Activated CD8-positive, alpha-beta T cell treated with anti-CD3 and anti-CD28 coated beads, Interleukin-2, amount 10 ng/mL, durations not matched to agents 7 days and 5 days (primary cell): ENCODE measurements around the gene MEF2D. TPM values are rescaled to one million over a fixed set of nuclear protein-coding genes. Genes with fewer than 3 reads are reported as not detected.

Experiments used
- ATAC-seq: fragments of 150-1000 bp; cut with Tn5 transposase; one replicate; pipeline ENCODE4 v1.10.0; 2021; ENCODE audit warnings: moderate library complexity
- CTCF ChIA-PET: fragments of 350-600 bp; sonication (Branson Sonifier 250); formaldehyde crosslinking; loops from one replicate; lab custom pipeline; 2021; ENCODE audit warnings: antibody characterized with exemption; lab: Charles Lee
- POLR2A ChIA-PET: fragments of 350-600 bp; sonication (Branson Sonifier 250); formaldehyde crosslinking; loops from one replicate; lab custom pipeline; 2021; ENCODE audit warnings: antibody characterized with exemption; lab: Charles Lee
- DNase-seq: peaks from one replicate; pipeline ENCODE4 v3.0.0-alpha.2; 2020
- H3K27ac Mint-ChIP-seq: one replicate; pipeline ENCODE4 v1.8.0; 2021; ENCODE audit warnings: mild to moderate bottlenecking, mixed read lengths
- H3K27me3 Mint-ChIP-seq: one replicate; pipeline ENCODE4 v1.8.0; 2021; ENCODE audit warnings: low read depth, mixed read lengths
- H3K36me3 Mint-ChIP-seq: one replicate; pipeline ENCODE4 v1.8.0; 2021; ENCODE audit warnings: low read depth, mixed read lengths
- H3K4me1 Mint-ChIP-seq: one replicate; pipeline ENCODE4 v1.8.0; 2021; ENCODE audit warnings: low read depth, mixed read lengths
- H3K4me3 Mint-ChIP-seq: one replicate; pipeline ENCODE4 v1.8.0; 2021; ENCODE audit warnings: mild to moderate bottlenecking, mixed read lengths
- H3K9me3 Mint-ChIP-seq: one replicate; pipeline ENCODE4 v1.8.0; 2022; ENCODE audit warnings: mixed read lengths; ENCODE audit not compliant: insufficient read depth
- total RNA-seq, 2 experiments: library from RNA; stranded (reverse); gene quantifications; one replicate each; pipeline ENCODE4 v1.2.3, GENCODE V29; 2021

Gene MEF2D
- 10 to 100 TPM; 34.8 to 40.1 TPM for total RNA-seq

GRCh38 chr1:156500543-156500792 is at the start of gene MEF2D:
MEF2D (minus strand) TSS chr1:156500775; CDS start chr1:156483292, 17,483 bp downstream.
- Mint-ChIP-seq H3K36me3 (peaks cover 24% of the 10 kb centered on the region), H3K4me1 (peaks cover 76% of the 10 kb centered on the region), H3K9me3 (no peaks in the 10 kb centered on the region), H3K4me3 (peak within 1 kb of the TSS; percentile 87), H3K27me3 (no peaks in the 10 kb centered on the region), H3K27ac (peak within 1 kb of the TSS; percentile 99)
- ChIA-PET CTCF (interaction anchor here (1.0 to 10.8 kb wide), 18 partner anchors 10 to 115 kb away, joined by 4 to 207 read pairs (median 8); partner anchors contain the start of gene GPATCH4), POLR2A (interaction anchor here (0.8 to 8.1 kb wide), 15 partner anchors 8 to 228 kb away, joined by 3 to 143 read pairs (median 5); partner anchors contain the start of genes GPATCH4, IQGAP3, ISG20L2 and METTL25B)
- ATAC-seq (no peak), DNase-seq (no peak)

DNA sequence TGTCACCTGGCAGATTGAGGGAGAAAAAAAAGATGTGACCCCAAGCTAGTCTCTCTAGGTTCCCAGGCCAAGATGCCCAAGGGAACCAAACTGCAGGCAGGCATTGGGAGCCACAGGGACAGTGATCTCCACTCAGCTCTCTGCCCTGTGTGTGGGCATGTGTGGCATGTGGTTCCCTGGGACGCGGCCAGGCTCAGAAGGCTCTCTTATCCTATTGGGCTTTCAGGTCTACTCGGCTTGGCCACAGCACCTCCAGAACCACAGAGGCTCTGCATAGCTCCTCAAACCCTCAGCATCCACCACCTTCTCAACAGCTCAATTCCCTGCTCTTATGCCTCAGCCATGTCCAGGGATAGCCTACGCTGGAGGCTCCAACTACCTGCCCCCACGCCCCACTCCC is 49.8 kb upstream of the MEF2D start:
- Mint-ChIP-seq H3K27ac (no peak overlapping the region), H3K4me3 (no peak overlapping the region)

DNA sequence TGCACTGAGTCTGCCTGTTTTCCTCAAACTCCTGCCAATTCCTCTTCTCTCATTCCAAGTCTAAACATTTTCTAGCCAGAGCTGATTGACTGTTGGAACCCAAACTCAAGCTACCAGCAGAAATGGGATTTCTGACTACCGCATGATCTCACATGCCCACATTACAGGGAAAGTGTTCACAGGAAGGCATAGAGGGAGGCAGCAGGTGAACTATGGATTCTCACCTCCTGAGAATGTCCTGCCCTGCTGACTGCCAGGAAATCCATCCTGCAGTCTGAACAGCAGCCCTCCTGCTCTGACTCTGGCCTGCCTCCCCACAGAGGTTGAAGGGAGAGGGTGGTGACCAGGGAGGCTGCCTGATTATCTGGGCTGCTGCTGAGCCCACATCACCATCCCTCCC is 49.3 kb upstream of the MEF2D start:
- ATAC-seq (no peak), DNase-seq (no peak)
- Mint-ChIP-seq H3K27ac (no peak overlapping the region), H3K4me3 (no peak overlapping the region), H3K27me3 (no peaks in the 10 kb centered on the region), H3K4me1 (peaks cover 5% of the 10 kb centered on the region), H3K36me3 (peaks cover 45% of the 10 kb centered on the region), H3K9me3 (no peaks in the 10 kb centered on the region)
- CTCF ChIA-PET = no interaction called here
- POLR2A ChIA-PET = no interaction called here

More for the DNA sequence above, 49.8 kb upstream of the MEF2D start:
- CTCF ChIA-PET = interaction anchor here (1.1 kb wide), 1 partner anchor 49 kb away, joined by 4 read pairs; the partner anchor contains the start of gene MEF2D
- POLR2A ChIA-PET = no interaction called here
- no peak for ATAC-seq
- H3K9me3 Mint-ChIP-seq = no peaks in the 10 kb centered on the region
- peaks cover 5% of the 10 kb centered on the region for H3K4me1 Mint-ChIP-seq
- no peaks in the 10 kb centered on the region for H3K27me3 Mint-ChIP-seq
- no peak for DNase-seq
- H3K36me3 Mint-ChIP-seq = peaks cover 49% of the 10 kb centered on the region

GRCh38 chr1:156549390-156549789 is 48.8 kb upstream of the MEF2D start:
- no peaks in the 10 kb centered on the region for H3K9me3 Mint-ChIP-seq
- no peak for ATAC-seq
- peaks cover 5% of the 10 kb centered on the region for H3K4me1 Mint-ChIP-seq
- POLR2A ChIA-PET = no interaction called here
- no peak overlapping the region for H3K27ac Mint-ChIP-seq
- H3K36me3 Mint-ChIP-seq = peaks cover 44% of the 10 kb centered on the region
- CTCF ChIA-PET = interaction anchor here (0.8 kb wide), 1 partner anchor 69 kb away, joined by 3 read pairs; no protein-coding TSS in a partner anchor
- no peak overlapping the region for H3K4me3 Mint-ChIP-seq
- no peaks in the 10 kb centered on the region for H3K27me3 Mint-ChIP-seq
- no peak for DNase-seq

DNA sequence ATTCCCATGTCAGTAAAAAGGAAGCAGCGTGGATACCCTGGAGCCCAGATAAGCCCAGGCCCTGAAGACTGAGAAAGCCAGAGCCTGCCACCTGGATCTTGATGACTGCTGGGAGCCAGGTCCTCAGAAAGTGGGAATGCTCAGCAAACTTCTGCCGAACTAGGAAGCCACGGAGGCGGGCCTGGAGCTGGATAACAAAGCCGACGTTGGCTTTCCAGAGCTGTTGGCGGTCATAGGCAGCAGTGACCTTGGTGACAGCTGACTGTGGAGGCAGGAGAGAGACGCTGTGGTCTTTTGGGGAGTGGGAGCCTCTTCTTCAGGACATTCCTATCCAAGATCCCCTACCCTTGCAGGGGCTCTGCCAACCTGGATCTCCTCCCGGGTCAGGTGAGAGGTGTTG is 47.4 kb upstream of the MEF2D start:
- Mint-ChIP-seq H3K4me3 (no peak overlapping the region), H3K9me3 (no peaks in the 10 kb centered on the region), H3K36me3 (peaks cover 41% of the 10 kb centered on the region), H3K27ac (no peak overlapping the region), H3K4me1 (no peaks in the 10 kb centered on the region), H3K27me3 (no peaks in the 10 kb centered on the region)
- CTCF ChIA-PET = no interaction called here
- ATAC-seq = no peak
- no peak for DNase-seq
- POLR2A ChIA-PET = no interaction called here

- ChIA-PET POLR2A (no interaction called here), CTCF (no interaction called here)
- Mint-ChIP-seq H3K27me3 (no peaks in the 10 kb centered on the region), H3K36me3 (peaks cover 40% of the 10 kb centered on the region), H3K4me3 (no peak overlapping the region), H3K4me1 (no peaks in the 10 kb centered on the region), H3K27ac (no peak overlapping the region), H3K9me3 (no peaks in the 10 kb centered on the region)
- no peak for DNase-seq
- no peak for ATAC-seq
Observed at GRCh38 chr1:156547434-156547833, 46.9 kb upstream of the MEF2D start.

- CTCF ChIA-PET = no interaction called here
- Mint-ChIP-seq H3K27me3 (no peaks in the 10 kb centered on the region), H3K4me1 (no peaks in the 10 kb centered on the region), H3K4me3 (no peak overlapping the region), H3K36me3 (peaks cover 37% of the 10 kb centered on the region), H3K9me3 (no peaks in the 10 kb centered on the region), H3K27ac (no peak overlapping the region)
- ATAC-seq (no peak), DNase-seq (no peak)
- POLR2A ChIA-PET = no interaction called here
Observed at GRCh38 chr1:156546267-156546666, 45.7 kb upstream of the MEF2D start.

GRCh38 chr1:156544592-156545102 is 44.1 kb upstream of the MEF2D start:
- DNase-seq = no peak
- no peak overlapping the region for H3K27ac Mint-ChIP-seq
- H3K36me3 Mint-ChIP-seq = peaks cover 42% of the 10 kb centered on the region
- peaks cover 3% of the 10 kb centered on the region for H3K4me1 Mint-ChIP-seq
- H3K9me3 Mint-ChIP-seq = no peaks in the 10 kb centered on the region
- POLR2A ChIA-PET = no interaction called here
- H3K4me3 Mint-ChIP-seq = no peak overlapping the region
- CTCF ChIA-PET = no interaction called here
- ATAC-seq = no peak
- H3K27me3 Mint-ChIP-seq = no peaks in the 10 kb centered on the region

DNA sequence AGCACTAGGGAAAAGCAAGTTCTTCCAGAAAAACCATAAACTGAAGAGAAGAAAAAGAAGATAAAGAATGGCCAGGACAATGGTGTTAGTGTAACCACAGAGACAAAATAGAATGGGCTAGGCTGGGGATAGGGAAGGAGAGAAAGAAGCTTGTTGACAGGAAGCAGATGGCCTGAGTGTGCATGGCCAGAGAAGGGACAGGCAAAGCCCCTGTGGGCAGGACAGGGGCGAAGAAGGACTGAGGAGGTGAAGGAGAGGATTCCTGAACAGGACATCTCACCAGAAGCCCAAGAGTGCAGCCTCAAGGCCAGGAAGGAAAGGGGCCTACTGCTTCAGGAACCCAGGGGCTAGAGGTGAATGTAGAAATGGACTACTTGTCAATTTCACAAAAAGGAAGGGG is 42.5 kb upstream of the MEF2D start:
- no peak overlapping the region for H3K4me3 Mint-ChIP-seq
- POLR2A ChIA-PET = interaction anchor here (0.6 kb wide), 1 partner anchor 60 kb away, joined by 4 read pairs; no protein-coding TSS in a partner anchor

DNA sequence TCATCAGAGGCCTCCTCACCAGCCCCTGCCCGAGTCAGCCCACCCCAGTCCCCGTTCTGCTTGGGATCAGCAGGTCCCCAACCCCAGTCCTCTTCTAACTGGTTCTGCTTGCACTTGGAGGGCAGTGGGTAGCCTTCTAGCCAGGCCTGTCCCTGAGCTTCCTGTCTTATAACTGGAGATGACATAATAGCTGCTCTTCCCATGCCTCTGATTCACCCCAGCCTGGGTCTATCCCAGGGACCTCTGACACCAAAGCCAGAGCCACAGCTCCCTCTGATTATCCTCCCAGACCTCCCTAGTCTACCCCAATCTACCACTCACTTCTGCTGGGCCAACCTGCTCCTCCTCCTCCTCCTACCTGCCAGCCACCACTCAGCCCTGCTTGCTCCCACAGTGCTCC is 40.4 kb upstream of the MEF2D start:
- Mint-ChIP-seq H3K4me3 (no peak overlapping the region), H3K36me3 (peaks cover 51% of the 10 kb centered on the region), H3K9me3 (no peaks in the 10 kb centered on the region), H3K4me1 (peaks cover 15% of the 10 kb centered on the region), H3K27ac (no peak overlapping the region), H3K27me3 (no peaks in the 10 kb centered on the region)
- ATAC-seq (no peak), DNase-seq (no peak)
- ChIA-PET CTCF (no interaction called here), POLR2A (no interaction called here)

More for the DNA sequence above, 42.5 kb upstream of the MEF2D start:
- peaks cover 53% of the 10 kb centered on the region for H3K36me3 Mint-ChIP-seq
- H3K27me3 Mint-ChIP-seq = no peaks in the 10 kb centered on the region
- no peaks in the 10 kb centered on the region for H3K9me3 Mint-ChIP-seq
- CTCF ChIA-PET = interaction anchor here (0.7 kb wide), 1 partner anchor 18 kb away, joined by 3 read pairs; no protein-coding TSS in a partner anchor
- H3K4me1 Mint-ChIP-seq = peaks cover 15% of the 10 kb centered on the region
- ATAC-seq (no peak), DNase-seq (no peak)
- no peak overlapping the region for H3K27ac Mint-ChIP-seq

DNA sequence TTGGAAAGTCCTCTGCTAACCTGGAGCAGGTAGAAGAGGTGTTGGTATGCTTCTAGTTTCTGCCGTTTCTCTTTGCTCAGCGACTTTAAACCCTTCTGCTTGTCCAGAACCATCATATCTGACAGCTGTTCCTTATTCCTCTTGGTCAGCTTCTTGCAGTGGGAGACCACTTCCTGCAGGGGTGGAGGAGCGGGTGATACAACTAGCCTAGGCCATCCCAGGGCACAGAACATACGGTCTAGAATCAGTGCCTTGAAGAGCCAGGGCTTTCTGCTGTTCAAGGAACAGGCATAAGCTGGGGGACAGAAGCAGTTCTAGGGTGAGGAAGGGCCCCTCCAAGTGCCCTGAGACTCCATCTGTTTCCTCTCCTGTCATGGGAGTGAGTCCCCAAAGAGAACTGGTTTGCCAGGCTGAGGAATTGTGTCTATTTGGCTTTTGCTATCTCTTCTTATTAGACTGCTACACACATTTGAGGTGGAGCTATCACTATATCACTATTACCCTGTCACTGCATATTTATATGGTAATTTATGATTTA is 39.3 kb upstream of the MEF2D start:
- ATAC-seq = no peak
- no peaks in the 10 kb centered on the region for H3K27me3 Mint-ChIP-seq

GRCh38 chr1:156538711-156539440 is 38.3 kb upstream of the MEF2D start:
- ATAC-seq (no peak), DNase-seq (no peak)
- no peaks in the 10 kb centered on the region for H3K27me3 Mint-ChIP-seq
- peaks cover 15% of the 10 kb centered on the region for H3K4me1 Mint-ChIP-seq
- POLR2A ChIA-PET = no interaction called here
- CTCF ChIA-PET = interaction anchor here (1.4 to 1.6 kb wide), 2 partner anchors 14 to 153 kb away, joined by 3 to 5 read pairs; no protein-coding TSS in a partner anchor
- H3K4me3 Mint-ChIP-seq = no peak overlapping the region
- no peak overlapping the region for H3K27ac Mint-ChIP-seq
- H3K9me3 Mint-ChIP-seq = no peaks in the 10 kb centered on the region
- peaks cover 60% of the 10 kb centered on the region for H3K36me3 Mint-ChIP-seq

More for the DNA sequence above, 39.3 kb upstream of the MEF2D start:
- no peak for DNase-seq
- H3K27ac Mint-ChIP-seq = no peak overlapping the region
- H3K9me3 Mint-ChIP-seq = no peaks in the 10 kb centered on the region
- H3K4me3 Mint-ChIP-seq = no peak overlapping the region
- POLR2A ChIA-PET = no interaction called here
- H3K4me1 Mint-ChIP-seq = peaks cover 15% of the 10 kb centered on the region
- CTCF ChIA-PET = interaction anchor here (1.2 to 1.6 kb wide), 2 partner anchors 59 to 154 kb away, joined by 3 to 5 read pairs; no protein-coding TSS in a partner anchor
- peaks cover 56% of the 10 kb centered on the region for H3K36me3 Mint-ChIP-seq
